Fibroblast of lung (primary cell): Measurements from ENCODE around the gene CD83.

Experiments used
- CTCF ChIP-seq, 2 donors: IDR thresholded peaks in 1 of 2; conservative IDR thresholded peaks in 1 of 2; 1 replicate in 1 of 2; 2 replicates in 1 of 2; pipeline ENCODE4 v1.5.1; 2011 to 2012; ENCODE audit warnings: low read length in 2 of 2, control low read depth in 1 of 2, inconsistent platforms in 1 of 2, low read depth in 1 of 2, mild to moderate bottlenecking in 1 of 2
- EZH2 ChIP-seq: IDR thresholded peaks from 2 replicates; pipeline ENCODE4 v1.5.1; 2012; ENCODE audit warnings: low read length, control low read depth, mild to moderate bottlenecking; ENCODE audit errors: missing control alignments

- TF ChIP-seq CTCF (conservative IDR thresholded peaks at IDR 0.05 in 1 of 2, IDR thresholded peaks at IDR 0.05 in 1 of 2; ENCODE audit: low read depth in 1 of 2, low read length in 2 of 2) (no peak), EZH2 (no peak)
Observed at GRCh38 chr6:14074476-14075094, 43.0 kb upstream of the CD83 start.
